Sigmoid colon (tissue), 7 donors: ENCODE measurements around the gene IDNK. TPM values are rescaled to one million over a fixed set of nuclear protein-coding genes. Genes with fewer than 3 reads are reported as not detected.

ENCODE experiments used
- DNase-seq: peaks from one replicate; pipeline ENCODE4 v3.0.0-alpha.2; 2019
- H3K27ac ChIP-seq, 4 donors: fragments of 200-600 bp; sonication (generic); one replicate each; pipeline ENCODE4 v1.5.1; 2016 to 2019; ENCODE audit warnings: mild to moderate bottlenecking in 1 of 4
- H3K27me3 ChIP-seq, 3 donors: fragments of 200-600 bp; sonication (generic); one replicate each; pipeline ENCODE4 v1.5.1; 2019; ENCODE audit warnings: mild to moderate bottlenecking in 1 of 3
- H3K36me3 ChIP-seq, 4 donors: fragments of 200-600 bp; sonication (generic); one replicate each; pipeline ENCODE4 v1.5.1; 2016 to 2019
- H3K4me1 ChIP-seq, 4 donors: fragments of 200-600 bp; sonication (generic); one replicate each; pipeline ENCODE4 v1.5.1; 2017 to 2019
- H3K4me3 ChIP-seq, 4 donors: fragments of 200-600 bp; sonication (generic); one replicate each; pipeline ENCODE4 v1.5.1; 2017 to 2019; ENCODE audit warnings: mild to moderate bottlenecking in 2 of 4, moderate library complexity in 1 of 4
- H3K9me3 ChIP-seq, 4 donors: fragments of 200-600 bp in 3 of 4; sonication (generic) in 3 of 4; one replicate each; pipeline versions ENCODE4 v1.5.1 to v1.6.1; 2013 to 2019
- CTCF ChIP-seq, 4 experiments: fragments of 450-650 bp in 3 of 4; fragments of 200-600 bp in 1 of 4; IDR thresholded peaks; one replicate each; pipeline ENCODE4 v1.5.1; 2016 to 2019; ENCODE audit warnings: antibody characterized with exemption in 4 of 4, mild to moderate bottlenecking in 3 of 4, moderate library complexity in 2 of 4
- EP300 ChIP-seq, 4 donors: sonication (generic); formaldehyde crosslinking; IDR thresholded peaks; one replicate each; pipeline ENCODE4 v1.6.1; 2017; ENCODE audit warnings: antibody characterized with exemption in 4 of 4
- POLR2A ChIP-seq, 2 donors: fragments of 450-650 bp; IDR thresholded peaks; one replicate each; pipeline ENCODE4 v1.6.1; 2016; ENCODE audit warnings: antibody characterized with exemption in 2 of 2, mild to moderate bottlenecking in 2 of 2, moderate library complexity in 2 of 2
- POLR2AphosphoS5 ChIP-seq, 4 donors: sonication (generic); formaldehyde crosslinking; IDR thresholded peaks; one replicate each; pipeline ENCODE4 v1.6.1; 2017; ENCODE audit warnings: antibody characterized with exemption in 4 of 4
- WGBS, 2 donors: extraction: QIAGEN DNeasy Blood & Tissue Kit; methylation state at CpG; one replicate each; pipeline ENCODE4 v1.1.7; 2013; 5-methylcytosine and 5-hydroxymethylcytosine counted together
- intact Hi-C: fragments of 100-400 bp; cut with DNase I; formaldehyde crosslinking; loops from one replicate; pipeline ENCODE4 v1.15.1; 2023
- polyA plus RNA-seq, 3 donors: library from polyadenylated mRNA; stranded (reverse); fragments of 200-250 nt; gene quantifications; one replicate each; pipeline ENCODE4 v1.2.3, GENCODE V29; 2013
- total RNA-seq, 4 donors: library from RNA; depleted of rRNA; stranded (reverse); fragments of >200 nt; gene quantifications; one replicate each; pipeline ENCODE4 v1.1.0, GENCODE V29; 2016
- donor health status: healthy with polysubstance abuse.
- donor health status: Bipolar disorder and iron deficiency.
- donor health status: healthy.

IDNK gene
- total and polyA plus RNA-seq, 7 donors = 3.3 to 22.2 (median 9.4) TPM

- TF ChIP-seq POLR2AphosphoS5 (IDR thresholded peaks at IDR 0.05) (no peak), EP300 (IDR thresholded peaks at IDR 0.05) (no peak), POLR2A (IDR thresholded peaks at IDR 0.05) (no peak), CTCF (IDR thresholded peaks at IDR 0.05) (no peak)
- Histone ChIP-seq H3K27me3 (no peaks in the 10 kb centered on the region), H3K36me3 (peaks cover 0 to 72% (median 18%) of the 10 kb centered on the region in 4 donors), H3K4me3 (no peak overlapping the region), H3K4me1 (no peaks in the 10 kb centered on the region), H3K9me3 (no peaks in the 10 kb centered on the region), H3K27ac (no peak overlapping the region)
- DNase-seq = no peak
- intact Hi-C loops = no loop called here
- WGBS, 2 donors = 98 to 99% methylated on average over 1 of the region's 1 CpG
Measured at GRCh38 chr9:83669067-83669466, 46.1 kb downstream of the IDNK start.

DNA sequence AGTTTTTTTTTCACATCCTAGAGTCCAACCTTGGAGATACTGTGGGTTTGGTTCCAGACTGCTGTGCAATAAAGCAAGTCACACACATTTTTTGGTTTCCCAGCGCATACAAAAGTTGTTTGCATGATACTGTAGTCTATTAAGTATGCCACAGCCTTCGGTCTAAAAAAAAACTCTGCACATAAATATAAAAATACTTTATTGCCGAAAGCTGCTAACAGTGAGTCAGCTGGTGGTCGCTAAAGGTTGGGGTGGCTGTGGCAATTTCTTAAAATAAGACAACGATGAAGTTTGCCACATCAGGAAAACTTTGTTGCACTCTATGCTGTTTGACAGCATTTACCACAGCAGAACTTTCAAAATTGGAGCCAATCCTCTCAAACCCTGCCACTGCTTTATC lies 47.4 kb downstream of the IDNK start:
- no peak for TF ChIP-seq POLR2A (IDR thresholded peaks at IDR 0.05)
- TF ChIP-seq POLR2AphosphoS5 (IDR thresholded peaks at IDR 0.05) = no peak
- no peak for TF ChIP-seq EP300 (IDR thresholded peaks at IDR 0.05)
- TF ChIP-seq CTCF (IDR thresholded peaks at IDR 0.05) = no peak
- WGBS, 2 donors = 93 to 94% methylated on average over 5 of the region's 5 CpGs
- Histone ChIP-seq H3K4me3 (no peak overlapping the region), H3K36me3 (peaks cover 0 to 72% (median 8%) of the 10 kb centered on the region in 4 donors), H3K27me3 (no peaks in the 10 kb centered on the region), H3K27ac (no peak overlapping the region), H3K4me1 (no peaks in the 10 kb centered on the region), H3K9me3 (no peaks in the 10 kb centered on the region)
- no peak for DNase-seq
- intact Hi-C loops = no loop called here

DNA sequence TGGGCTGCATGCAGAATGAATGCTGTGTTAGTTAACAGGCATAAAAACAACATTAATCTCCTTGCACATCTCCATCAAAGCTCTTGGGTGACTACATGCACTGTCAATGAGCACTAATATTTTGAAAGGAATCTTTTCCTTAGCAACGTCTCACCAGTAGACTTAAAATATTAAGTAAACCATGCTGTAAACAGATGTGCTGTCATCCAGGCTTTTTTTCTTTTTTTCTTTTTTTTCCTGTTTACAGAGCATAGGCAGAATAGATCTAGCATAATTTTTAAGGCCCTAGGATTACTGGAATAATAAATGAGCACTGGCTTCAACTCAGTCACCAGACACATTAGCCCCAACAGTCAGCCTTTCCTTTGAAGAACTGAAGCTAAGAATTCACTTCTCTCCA lies 48.5 kb downstream of the IDNK start:
- no peak for DNase-seq
- Histone ChIP-seq H3K27me3 (no peaks in the 10 kb centered on the region), H3K27ac (no peak overlapping the region), H3K4me1 (no peaks in the 10 kb centered on the region), H3K9me3 (no peaks in the 10 kb centered on the region), H3K36me3 (peaks cover 0 to 72% (median 6%) of the 10 kb centered on the region in 4 donors), H3K4me3 (no peak overlapping the region)
- 64 to 73% methylated on average over 1 of the region's 1 CpG for WGBS, 2 donors
- no peak for TF ChIP-seq CTCF (IDR thresholded peaks at IDR 0.05)
- no peak for TF ChIP-seq POLR2AphosphoS5 (IDR thresholded peaks at IDR 0.05)
- no peak for TF ChIP-seq POLR2A (IDR thresholded peaks at IDR 0.05)
- no peak for TF ChIP-seq EP300 (IDR thresholded peaks at IDR 0.05)
- intact Hi-C loops = no loop called here

DNA sequence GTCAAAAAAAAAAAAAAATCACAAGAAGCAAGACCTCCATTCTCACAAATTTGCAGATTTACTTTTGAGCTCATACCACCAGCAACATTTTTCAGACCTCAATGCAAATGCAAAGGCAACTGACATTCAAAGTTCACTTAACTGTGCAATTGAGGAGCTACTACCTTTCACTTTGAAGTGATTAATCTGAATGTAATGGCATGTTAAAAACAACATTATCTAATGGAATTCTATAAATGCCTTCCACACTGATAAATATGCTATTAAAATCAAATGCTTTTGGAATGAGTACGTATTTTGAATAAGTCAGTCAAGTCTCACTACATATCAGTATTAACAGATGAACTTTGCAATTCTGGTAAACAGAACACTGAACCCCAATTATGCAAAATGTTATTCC lies 52.5 kb downstream of the IDNK start:
- peaks cover 3 to 93% (median 17%) of the 10 kb centered on the region in 4 donors for H3K36me3 ChIP-seq
- 94 to 95% methylated on average over 1 of the region's 1 CpG for WGBS, 2 donors

More for the DNA sequence above, 52.5 kb downstream of the IDNK start:
- TF ChIP-seq POLR2A (IDR thresholded peaks at IDR 0.05) (no peak), POLR2AphosphoS5 (IDR thresholded peaks at IDR 0.05) (no peak), EP300 (IDR thresholded peaks at IDR 0.05) (no peak), CTCF (IDR thresholded peaks at IDR 0.05) (no peak)
- no peak overlapping the region for H3K27ac ChIP-seq
- H3K9me3 ChIP-seq = no peaks in the 10 kb centered on the region
- intact Hi-C loops = no loop called here
- H3K4me3 ChIP-seq = no peak overlapping the region
- no peaks in the 10 kb centered on the region for H3K4me1 ChIP-seq
- no peaks in the 10 kb centered on the region for H3K27me3 ChIP-seq
- no peak for DNase-seq
